ENCODE data around the gene RGL3. TPM values are rescaled to one million over a fixed set of nuclear protein-coding genes. Genes with fewer than 3 reads are reported as not detected.

RGL3 gene
- total RNA-seq, 2 donors from 2014 or later: 125 to 131 TPM

- H3K4me3 Mint-ChIP-seq: peak overlapping the region; percentile 99
- H3K27me3 ChIP-seq (ENCODE audit: control insufficient read depth, insufficient read depth, low read length, poor library complexity, severe bottlenecking): no peaks in the 10 kb centered on the region
- TF ChIP-seq CTCF (conservative IDR thresholded peaks at IDR 0.05): no peak
- H3K9ac ChIP-seq (ENCODE audit: extremely low read depth, low read length, poor library complexity, severe bottlenecking): no peak overlapping the region
- no peaks in the 10 kb centered on the region for H3K9me3 Mint-ChIP-seq
- no peaks in the 10 kb centered on the region for H3K27me3 Mint-ChIP-seq (ENCODE audit: insufficient read depth)
- no peak overlapping the region for H3K27ac Mint-ChIP-seq
- peaks cover 54% of the 10 kb centered on the region for H3K36me3 ChIP-seq (ENCODE audit: control insufficient read depth, insufficient read depth, low read length)
- peaks cover 64% of the 10 kb centered on the region for H3K36me3 Mint-ChIP-seq (ENCODE audit: low read depth)
- H3K4me1 ChIP-seq (ENCODE audit: control insufficient read depth, insufficient read depth, low read length): no peaks in the 10 kb centered on the region
- H3K4me3 ChIP-seq (ENCODE audit: low read length): no peak overlapping the region
- no peaks in the 10 kb centered on the region for H3K9me3 ChIP-seq (ENCODE audit: control insufficient read depth, low read length)
- WGBS, 2 experiments (ENCODE audit: insufficient coverage in 1 of 2, insufficient read length in 1 of 2): 82 to 99% methylated on average over 2 to 9 of the region's 9 CpGs
- DNase-seq: no peak
- no peak overlapping the region for H3K27ac ChIP-seq (ENCODE audit: low read depth, low read length)
- peaks cover 11% of the 10 kb centered on the region for H3K4me1 Mint-ChIP-seq
These were observed 18.8 kb upstream of the RGL3 start for GRCh38 chr19:11437955-11438354.

- Histone ChIP-seq H3K9ac (ENCODE audit: extremely low read depth, low read length, poor library complexity, severe bottlenecking) (peak overlapping the region; percentile 95), H3K4me3 (ENCODE audit: low read length) (peak overlapping the region; percentile 98), H3K9me3 (ENCODE audit: control insufficient read depth, low read length) (no peaks in the 10 kb centered on the region), H3K27ac (ENCODE audit: low read depth, low read length) (peak overlapping the region; percentile 57), H3K4me1 (ENCODE audit: control insufficient read depth, insufficient read depth, low read length) (no peaks in the 10 kb centered on the region), H3K27me3 (ENCODE audit: control insufficient read depth, insufficient read depth, low read length, poor library complexity, severe bottlenecking) (no peaks in the 10 kb centered on the region), H3K36me3 (ENCODE audit: control insufficient read depth, insufficient read depth, low read length) (peaks cover 34% of the 10 kb centered on the region)
- Mint-ChIP-seq H3K4me3 (peak overlapping the region; percentile 99), H3K27ac (peak overlapping the region; percentile 99), H3K4me1 (peaks cover 11% of the 10 kb centered on the region), H3K27me3 (ENCODE audit: insufficient read depth) (no peaks in the 10 kb centered on the region), H3K36me3 (ENCODE audit: low read depth) (peaks cover 45% of the 10 kb centered on the region), H3K9me3 (no peaks in the 10 kb centered on the region)
- DNase-seq: no peak
- TF ChIP-seq CTCF (conservative IDR thresholded peaks at IDR 0.05): no peak
- WGBS, 2 experiments (ENCODE audit: insufficient coverage in 1 of 2, insufficient read length in 1 of 2): 7 to 13% methylated on average over 11 to 21 of the region's 21 CpGs
These were observed 16.8 kb upstream of the RGL3 start for GRCh38 chr19:11435833-11436313.

- WGBS, 2 experiments (ENCODE audit: insufficient coverage in 1 of 2, insufficient read length in 1 of 2): 0% methylated on average over 24 to 53 of the region's 53 CpGs
- Mint-ChIP-seq H3K36me3 (ENCODE audit: low read depth) (peaks cover 39% of the 10 kb centered on the region), H3K4me1 (peaks cover 11% of the 10 kb centered on the region), H3K9me3 (no peaks in the 10 kb centered on the region), H3K27me3 (ENCODE audit: insufficient read depth) (no peaks in the 10 kb centered on the region), H3K27ac (peak within 1 kb of the TSS; percentile 99), H3K4me3 (peak within 1 kb of the TSS; percentile 99)
- DNase-seq: peak; percentile 100
- Histone ChIP-seq H3K27me3 (ENCODE audit: control insufficient read depth, insufficient read depth, low read length, poor library complexity, severe bottlenecking) (no peaks in the 10 kb centered on the region), H3K4me1 (ENCODE audit: control insufficient read depth, insufficient read depth, low read length) (no peaks in the 10 kb centered on the region), H3K9ac (ENCODE audit: extremely low read depth, low read length, poor library complexity, severe bottlenecking) (peak within 1 kb of the TSS; percentile 95), H3K4me3 (ENCODE audit: low read length) (peak within 1 kb of the TSS; percentile 98), H3K9me3 (ENCODE audit: control insufficient read depth, low read length) (no peaks in the 10 kb centered on the region), H3K36me3 (ENCODE audit: control insufficient read depth, insufficient read depth, low read length) (peaks cover 29% of the 10 kb centered on the region), H3K27ac (ENCODE audit: low read depth, low read length) (peak within 1 kb of the TSS; percentile 85)
- peak; percentile 93 for TF ChIP-seq CTCF (conservative IDR thresholded peaks at IDR 0.05)
These were observed 16.1 kb upstream of the RGL3 start, which contains the start of the genes ODAD3 and PRKCSH for GRCh38 chr19:11435057-11435832. TSS of gene ODAD3 (minus strand) at chr19:11435121. CDS start at chr19:11435016, 105 bp downstream. TSS of gene PRKCSH (plus strand) at chr19:11435635. CDS start at chr19:11436118, 483 bp downstream.
